ENCODE data around the gene SDC3. TPM values are rescaled to one million over a fixed set of nuclear protein-coding genes. Genes with fewer than 3 reads are reported as not detected.

SDC3 gene
- polyA plus RNA-seq, 3 donors: 0.05 to 1.2 (median 0.12) TPM

DNA sequence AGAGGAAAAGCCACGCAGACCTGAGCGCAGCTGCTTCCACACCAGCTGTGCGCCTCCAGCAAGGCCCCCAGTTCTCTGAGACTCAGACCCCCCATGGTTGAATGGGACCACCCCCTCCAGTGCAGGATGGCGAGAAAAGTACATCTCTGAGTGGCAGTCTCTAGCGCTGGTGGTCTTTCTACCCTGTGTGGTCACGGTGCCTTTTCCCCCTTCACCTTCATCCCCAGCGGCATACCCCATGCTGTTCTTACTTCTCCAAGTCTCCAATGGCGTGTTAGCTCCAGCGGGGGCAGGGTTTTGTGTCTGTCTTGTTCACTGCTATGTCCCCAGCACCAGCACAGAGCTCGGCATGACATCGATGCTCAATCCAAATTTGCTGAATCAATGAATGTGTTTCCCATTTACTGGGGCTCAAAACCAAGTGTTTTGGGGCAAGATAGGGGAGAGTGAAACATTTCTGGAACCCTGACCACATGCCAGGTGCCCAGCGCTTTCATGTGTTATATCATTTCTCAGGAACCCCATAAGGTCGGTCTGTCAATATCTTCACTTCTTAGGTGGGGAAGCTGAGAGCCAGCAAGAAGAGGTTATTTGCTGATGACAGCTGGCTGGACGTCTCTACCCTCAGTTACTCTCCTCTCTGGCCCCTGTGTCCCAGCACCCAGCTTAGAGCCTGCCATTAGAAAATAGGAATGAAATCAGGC, 959 bp upstream of the SDC3 start:
- peaks cover 70% of the 10 kb centered on the region for H3K4me1 Mint-ChIP-seq
- Histone ChIP-seq H3K79me2 (ENCODE audit: insufficient read depth, low read length) (no peaks in the 10 kb centered on the region), H2AFZ (ENCODE audit: insufficient read depth, low read depth, low read length, poor library complexity, severe bottlenecking) (peak overlapping the region; percentile 78), H3K9ac (ENCODE audit: insufficient read depth, low read length, poor library complexity, severe bottlenecking) (peak overlapping the region; percentile 29), H4K20me1 (ENCODE audit: insufficient read depth, low read length) (peaks cover 7% of the 10 kb centered on the region), H3K9me3 (replicated peaks in 1 of 2; ENCODE audit: control insufficient read depth in 1 of 2, insufficient read depth in 1 of 2, low read length in 2 of 2) (peaks cover 0 to 3% of the 10 kb centered on the region in 2 donors), H3K27ac (ENCODE audit: low read depth in 1 of 2, low read length in 2 of 2) (no peak overlapping the region), H3K4me3 (replicated peaks in 1 of 3; ENCODE audit: low read depth in 2 of 3, low read length in 3 of 3) (peak overlapping the region in 1 of 3 experiments; percentile 68), H3K27me3 (ENCODE audit: control insufficient read depth in 2 of 2, insufficient read depth in 2 of 2, low read length in 2 of 2) (peaks cover 14 to 45% of the 10 kb centered on the region in 2 donors), H3K36me3 (replicated peaks in 1 of 2; ENCODE audit: control insufficient read depth in 1 of 2, insufficient read depth in 2 of 2, low read length in 2 of 2) (no peaks in the 10 kb centered on the region), H3K4me2 (replicated peaks; ENCODE audit: extremely low read depth, low read length, poor library complexity, severe bottlenecking) (peak overlapping the region; percentile 77), H3K4me1 (ENCODE audit: control insufficient read depth in 1 of 2, insufficient read depth in 2 of 2, low read length in 2 of 2) (peaks cover 65% of the 10 kb centered on the region in 2 donors)
- intact Hi-C loops (cut with micrococcal nuclease): loop anchor here (2.0 to 5.0 kb wide), 3 partner anchors 105 to 192 kb away; no protein-coding TSS in a partner anchor
- H3K9me3 Mint-ChIP-seq: peaks cover 0 to 14% (median 7%) of the 10 kb centered on the region in 7 donors
- H3K27me3 Mint-ChIP-seq (ENCODE audit: low read depth in 3 of 3): peaks cover 41 to 51% (median 42%) of the 10 kb centered on the region in 3 donors
- H3K36me3 Mint-ChIP-seq: peaks cover 13 to 15% of the 10 kb centered on the region in 2 donors
- TF ChIP-seq CTCF (IDR thresholded peaks at IDR 0.05): no peak
- peak overlapping the region in 6 of 7 donors; percentile 6 to 88 (median 56) for H3K27ac Mint-ChIP-seq
- peak overlapping the region; percentile 76 to 92 for H3K4me3 Mint-ChIP-seq
- WGBS (ENCODE audit: insufficient coverage): 25% methylated on average over 11 of the region's 14 CpGs
- no peak for DNase-seq

DNA sequence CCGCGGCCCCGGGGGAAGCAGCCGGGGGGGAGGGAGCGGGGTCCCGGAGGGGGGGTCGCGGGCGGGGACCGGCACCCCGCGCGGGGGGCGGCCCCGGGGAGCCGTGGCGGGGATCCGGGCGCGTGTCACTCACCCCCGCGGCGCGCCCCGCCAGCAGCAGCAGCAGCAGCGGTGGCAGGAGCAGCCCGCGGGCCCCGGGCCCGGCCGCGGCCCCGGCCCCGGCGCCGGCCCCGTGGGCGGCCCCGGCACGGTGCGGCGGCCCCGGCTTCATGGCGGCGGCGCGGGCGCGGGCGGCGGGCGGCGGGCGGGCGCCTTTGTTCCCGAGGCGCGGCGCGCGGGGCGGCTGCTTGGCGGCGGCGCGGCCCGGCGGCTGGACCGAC, 252 bp downstream of the SDC3 start:
- H3K4me3 ChIP-seq (replicated peaks in 1 of 3; ENCODE audit: low read depth in 2 of 3, low read length in 3 of 3): peak overlapping the region in 2 of 3 experiments; percentile 20 to 59
- peaks cover 60% of the 10 kb centered on the region for H3K4me1 Mint-ChIP-seq

More for the DNA sequence above, 252 bp downstream of the SDC3 start:
- DNase-seq: no peak
- under 1% methylated on average over 54 of the region's 69 CpGs for WGBS (ENCODE audit: insufficient coverage)
- Histone ChIP-seq H3K27me3 (ENCODE audit: control insufficient read depth in 2 of 2, insufficient read depth in 2 of 2, low read length in 2 of 2) (peaks cover 14 to 55% of the 10 kb centered on the region in 2 donors), H3K36me3 (replicated peaks in 1 of 2; ENCODE audit: control insufficient read depth in 1 of 2, insufficient read depth in 2 of 2, low read length in 2 of 2) (no peaks in the 10 kb centered on the region), H3K27ac (ENCODE audit: low read depth in 1 of 2, low read length in 2 of 2) (no peak overlapping the region), H2AFZ (ENCODE audit: insufficient read depth, low read depth, low read length, poor library complexity, severe bottlenecking) (no peak overlapping the region), H3K4me2 (replicated peaks; ENCODE audit: extremely low read depth, low read length, poor library complexity, severe bottlenecking) (peak overlapping the region; percentile 65), H4K20me1 (ENCODE audit: insufficient read depth, low read length) (peaks cover 7% of the 10 kb centered on the region), H3K9ac (ENCODE audit: insufficient read depth, low read length, poor library complexity, severe bottlenecking) (no peak overlapping the region), H3K4me1 (ENCODE audit: control insufficient read depth in 1 of 2, insufficient read depth in 2 of 2, low read length in 2 of 2) (peaks cover 52 to 53% of the 10 kb centered on the region in 2 donors), H3K9me3 (replicated peaks in 1 of 2; ENCODE audit: control insufficient read depth in 1 of 2, insufficient read depth in 1 of 2, low read length in 2 of 2) (peaks cover 0 to 3% of the 10 kb centered on the region in 2 donors), H3K79me2 (ENCODE audit: insufficient read depth, low read length) (no peaks in the 10 kb centered on the region)
- peaks cover 46 to 63% (median 53%) of the 10 kb centered on the region in 3 donors for H3K27me3 Mint-ChIP-seq (ENCODE audit: low read depth in 3 of 3)
- peaks cover 0 to 14% (median 7%) of the 10 kb centered on the region in 7 donors for H3K9me3 Mint-ChIP-seq
- no peak for TF ChIP-seq CTCF (IDR thresholded peaks at IDR 0.05)
- H3K36me3 Mint-ChIP-seq: peaks cover 7 to 10% of the 10 kb centered on the region in 2 donors
- no peak overlapping the region for H3K4me3 Mint-ChIP-seq
- intact Hi-C loops (cut with micrococcal nuclease): no loop called here
- H3K27ac Mint-ChIP-seq: no peak overlapping the region

Measured in CD14-positive monocyte (primary cell).